T-helper 1 cell (primary cell): Measurements from ENCODE around the gene CYP4F8.
A peak's percentile ranks its signal among the peaks of the same experiment; 100 is the strongest.
"Not testable (repeated sequence)": the region's sequence is repeated elsewhere in the genome, so short reads cannot be mapped to it uniquely, and the experiment has no call there.

Experiments used
- DNase-seq, 5 donors: peaks; one replicate each; pipeline ENCODE4 v3.0.0-alpha.2; 2012 to 2020

The CYP4F8 gene

DNA sequence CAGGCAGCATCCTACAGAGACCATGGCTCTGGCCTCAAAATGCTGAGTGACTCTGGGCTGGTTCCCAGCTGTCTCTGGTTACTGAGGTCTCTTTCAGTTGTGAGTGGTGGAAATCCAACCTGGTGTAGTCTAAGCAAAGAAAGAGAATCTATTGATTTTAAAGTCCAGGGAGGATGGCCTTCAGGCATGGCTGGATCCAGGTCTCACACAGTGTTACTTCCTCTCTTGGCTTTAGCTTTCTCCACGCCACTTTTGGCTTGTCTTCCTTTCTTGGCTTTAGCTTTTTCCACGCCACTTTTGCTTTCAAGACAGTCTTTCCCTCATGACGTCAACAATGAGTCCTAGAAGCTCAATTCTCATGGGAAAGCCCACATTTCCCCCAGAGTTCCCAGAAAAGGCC is 29.8 kb downstream of the CYP4F8 start:
- DNase-seq = no peak

DNA sequence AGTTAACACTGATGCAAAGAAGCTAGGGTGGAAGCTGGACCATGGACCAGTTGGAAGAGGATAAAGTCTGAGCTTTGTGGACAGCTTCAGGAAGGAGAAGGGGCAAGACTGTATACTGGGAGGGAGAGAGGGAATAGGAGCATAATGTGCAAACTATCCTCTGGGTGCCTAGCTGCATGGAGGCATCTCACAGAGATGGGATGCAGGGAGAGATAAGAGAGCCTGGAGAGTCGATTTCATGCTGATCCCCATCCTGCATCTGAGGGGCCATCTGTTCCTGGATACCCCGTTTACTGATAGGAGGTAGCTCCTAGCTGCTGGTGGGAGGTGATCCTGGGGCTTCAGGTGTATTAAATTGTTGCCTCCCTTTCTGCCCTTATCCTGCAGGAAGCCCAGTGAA is 34.5 kb downstream of the CYP4F8 start:
- no peak for DNase-seq

DNA sequence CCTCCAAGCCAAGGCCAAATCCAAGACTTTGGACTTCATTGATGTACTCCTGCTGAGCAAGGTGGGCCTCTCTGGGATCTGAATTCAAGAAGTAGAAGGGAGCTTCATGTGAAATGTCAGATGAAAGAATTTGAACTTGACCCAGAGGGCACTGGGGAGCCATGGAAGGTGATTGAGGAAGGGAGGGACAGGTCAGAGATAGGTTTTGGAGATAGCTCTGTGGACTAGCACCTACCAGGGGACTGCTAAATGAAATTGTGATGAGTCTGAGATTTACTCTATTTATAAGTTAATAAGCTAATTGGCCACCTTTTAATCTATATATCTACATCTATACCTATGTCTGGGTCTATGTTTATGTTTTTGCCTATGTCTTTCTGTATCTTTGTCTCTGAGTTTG is 35.1 kb downstream of the CYP4F8 start:
- DNase-seq = not testable (repeated sequence)

DNA sequence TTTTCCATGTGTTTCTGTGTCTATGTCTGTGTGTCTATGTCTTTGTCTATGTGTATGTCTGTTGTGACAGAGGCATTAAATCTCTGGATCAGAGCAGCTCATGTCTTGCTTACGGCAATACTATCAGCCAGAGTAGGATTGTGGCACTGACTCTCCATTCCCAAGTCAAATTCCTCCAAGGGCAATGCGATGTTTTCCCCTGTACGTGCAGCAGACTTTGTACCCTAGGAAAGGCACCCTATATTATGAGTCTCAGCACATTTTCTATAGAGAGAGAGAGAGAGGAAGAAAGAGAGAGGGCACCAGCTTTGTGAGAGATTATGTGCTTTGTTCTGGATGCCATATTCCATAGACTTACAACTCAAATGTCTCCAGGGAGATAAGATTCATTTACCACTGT is 36.8 kb downstream of the CYP4F8 start:
- no peak for DNase-seq

DNA sequence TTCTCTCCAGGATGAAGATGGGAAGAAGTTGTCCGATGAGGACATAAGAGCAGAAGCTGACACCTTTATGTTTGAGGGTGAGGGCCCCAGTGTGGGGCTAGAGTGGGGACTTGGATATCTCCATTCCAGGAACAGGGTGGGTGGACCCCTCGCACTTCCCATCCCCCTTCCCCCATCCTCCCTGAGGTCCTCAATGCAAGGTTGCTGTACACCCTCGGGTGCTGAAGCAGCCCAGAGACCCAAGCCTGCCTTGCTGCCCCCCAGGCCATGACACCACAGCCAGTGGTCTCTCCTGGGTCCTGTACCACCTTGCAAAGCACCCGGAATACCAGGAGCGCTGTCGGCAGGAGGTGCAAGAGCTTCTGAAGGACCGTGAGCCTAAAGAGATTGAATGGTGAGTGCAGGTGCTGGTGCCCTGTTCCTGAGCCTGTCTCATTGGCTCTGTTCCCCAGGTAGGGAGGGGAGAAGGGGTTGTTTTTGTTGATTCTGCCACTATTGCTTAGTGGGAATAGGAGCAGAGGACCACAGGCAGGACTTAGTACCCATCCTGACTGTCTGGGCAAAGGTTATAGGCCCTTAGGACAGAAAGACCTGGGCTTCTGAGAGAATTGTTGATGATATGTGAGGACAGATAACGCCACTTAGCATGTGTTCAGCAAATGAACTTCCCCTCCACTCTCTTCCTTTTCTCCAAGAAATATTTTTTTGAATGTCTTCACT is 37.7 kb downstream of the CYP4F8 start:
- DNase-seq = no peak

DNA sequence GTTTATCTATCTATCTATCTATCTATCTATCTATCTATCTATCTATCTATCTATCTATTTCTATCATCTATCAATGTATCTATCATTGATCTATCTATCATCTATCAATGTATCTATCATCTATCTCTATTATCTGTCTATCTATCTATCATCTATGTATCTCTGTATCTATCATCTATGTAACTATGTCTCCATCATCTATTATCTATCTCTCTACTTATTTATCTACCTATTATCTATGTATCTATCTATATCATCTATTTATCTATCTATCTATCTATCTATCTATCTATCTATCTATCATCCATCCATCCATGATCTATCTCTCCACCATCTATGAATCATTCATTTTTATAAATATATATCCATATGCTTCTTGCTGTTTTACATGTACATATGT is 41.4 kb downstream of the CYP4F8 start:
- no peak for DNase-seq

DNA sequence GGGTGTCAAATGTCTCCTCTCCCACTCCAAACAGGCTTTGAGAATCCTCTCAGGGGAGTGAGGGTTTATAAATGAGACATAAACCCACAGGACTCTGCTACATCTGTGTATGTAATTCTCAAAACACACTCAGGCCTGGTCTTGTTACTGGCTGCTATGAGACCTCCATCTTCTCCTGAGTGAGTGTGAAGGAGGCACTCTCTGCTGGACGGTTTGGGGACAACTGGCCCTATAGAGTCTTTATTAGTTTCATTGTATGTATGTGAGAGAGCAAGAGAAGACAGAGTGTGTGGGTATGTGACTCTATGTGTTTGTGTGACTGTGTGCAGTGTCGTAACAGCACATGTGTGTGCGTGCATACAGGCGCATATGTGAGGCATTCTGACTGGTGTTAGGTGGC is 48.2 kb downstream of the CYP4F8 start:
- DNase-seq = no peak

DNA sequence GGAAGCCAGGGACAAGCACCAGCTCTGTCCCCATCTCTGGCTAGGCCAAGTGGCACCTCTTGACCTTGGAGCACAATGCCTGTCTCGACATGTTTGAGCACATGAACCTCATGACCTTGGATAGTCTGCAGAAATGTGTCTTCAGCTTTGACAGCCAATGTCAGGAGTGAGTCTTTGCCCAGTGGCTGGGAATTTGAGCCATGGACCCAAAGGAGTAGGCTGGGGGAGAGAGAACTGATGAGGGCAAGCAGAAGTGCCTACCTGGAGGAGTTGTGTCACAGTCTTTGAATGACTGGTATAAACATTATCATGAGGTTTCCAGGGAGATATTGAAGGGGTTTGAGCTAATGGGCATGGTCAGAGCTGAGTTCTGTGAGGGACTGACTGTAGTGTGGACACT is 51.2 kb downstream of the CYP4F8 start:
- no peak for DNase-seq

DNA sequence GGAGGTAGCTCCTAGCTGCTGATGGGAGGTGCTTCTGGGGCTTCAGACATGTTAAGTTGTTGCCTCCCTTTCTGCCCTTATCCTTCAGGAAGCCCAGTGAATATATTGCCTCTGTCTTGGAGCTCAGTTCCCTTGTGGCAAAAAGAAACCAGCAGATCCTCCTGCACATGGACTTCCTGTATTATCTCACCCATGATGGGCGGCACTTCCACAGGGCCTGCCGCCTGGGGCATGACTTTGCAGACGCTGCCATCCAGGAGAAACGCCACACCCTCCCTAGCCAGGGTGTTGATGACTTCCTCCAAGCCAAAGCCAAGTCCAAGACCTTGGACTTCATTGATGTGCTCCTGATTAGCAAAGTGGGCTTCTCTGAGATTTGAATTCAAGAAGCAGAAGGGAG is 51.9 kb downstream of the CYP4F8 start:
- DNase-seq = no peak

DNA sequence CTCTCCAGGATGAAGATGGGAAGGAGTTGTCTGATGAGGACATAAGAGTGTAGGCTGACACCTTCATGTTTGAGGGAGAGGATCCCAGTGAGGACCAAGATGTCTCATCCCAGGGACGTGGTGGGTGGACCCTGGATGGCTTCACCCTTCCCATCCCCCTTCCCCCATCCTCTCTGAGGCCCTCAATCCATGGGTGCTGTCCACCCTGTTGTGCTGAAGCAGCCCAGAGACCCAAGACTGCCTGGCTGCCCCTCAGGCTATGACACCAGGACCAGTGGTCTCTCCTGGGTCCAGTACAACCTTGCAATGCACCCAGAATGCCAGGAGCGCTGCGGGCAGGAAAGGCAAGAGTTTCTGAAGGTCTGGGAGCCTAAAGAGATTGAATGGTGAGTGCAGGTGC is 54.4 kb downstream of the CYP4F8 start:
- DNase-seq = no peak

DNA sequence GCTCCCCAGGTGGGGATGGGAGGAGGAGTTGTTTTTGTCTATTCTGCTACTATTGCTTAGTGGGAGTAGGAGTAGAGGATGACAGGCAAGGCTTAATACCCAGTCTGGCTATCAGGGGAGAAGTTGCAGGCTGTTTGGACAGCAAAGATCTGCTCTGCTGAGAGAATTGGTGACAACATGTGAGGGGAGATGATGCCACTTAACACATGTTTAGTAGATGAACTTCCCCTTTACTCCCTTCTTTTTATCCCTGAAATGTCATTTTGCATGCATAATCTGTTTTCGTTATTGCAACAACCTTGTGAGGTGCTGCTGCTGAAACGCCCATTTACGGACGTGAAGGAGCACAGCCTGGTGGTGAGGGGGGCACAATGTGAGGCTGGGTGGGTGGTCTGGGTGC is 54.9 kb downstream of the CYP4F8 start:
- no peak for DNase-seq

DNA sequence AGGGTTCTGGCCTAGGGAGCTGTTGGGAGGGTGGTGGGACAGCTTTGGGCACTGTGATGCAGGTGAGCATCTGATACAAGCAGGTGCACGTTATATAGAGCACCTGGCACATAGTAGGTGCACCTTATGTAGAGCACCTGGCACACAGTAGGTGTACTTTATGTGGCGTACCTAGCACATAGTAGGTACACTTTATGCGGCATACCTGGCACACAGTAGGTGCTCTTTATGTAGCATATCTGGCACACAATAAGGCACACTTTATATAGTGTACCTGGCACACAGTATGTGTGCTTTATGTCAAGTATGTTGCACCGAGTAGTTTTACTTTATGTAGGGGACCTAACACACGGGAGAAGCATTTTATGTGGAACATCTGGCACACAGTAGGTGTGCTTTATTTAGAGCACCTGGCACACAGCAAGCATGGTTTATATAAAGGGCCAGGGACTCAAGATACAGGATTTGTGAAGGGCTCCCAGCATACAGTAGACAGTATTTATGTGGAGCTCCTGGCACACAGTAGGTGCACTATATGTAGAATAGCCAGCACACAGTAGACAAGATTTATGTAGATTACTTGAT is 56.3 kb downstream of the CYP4F8 start:
- no peak for DNase-seq

DNA sequence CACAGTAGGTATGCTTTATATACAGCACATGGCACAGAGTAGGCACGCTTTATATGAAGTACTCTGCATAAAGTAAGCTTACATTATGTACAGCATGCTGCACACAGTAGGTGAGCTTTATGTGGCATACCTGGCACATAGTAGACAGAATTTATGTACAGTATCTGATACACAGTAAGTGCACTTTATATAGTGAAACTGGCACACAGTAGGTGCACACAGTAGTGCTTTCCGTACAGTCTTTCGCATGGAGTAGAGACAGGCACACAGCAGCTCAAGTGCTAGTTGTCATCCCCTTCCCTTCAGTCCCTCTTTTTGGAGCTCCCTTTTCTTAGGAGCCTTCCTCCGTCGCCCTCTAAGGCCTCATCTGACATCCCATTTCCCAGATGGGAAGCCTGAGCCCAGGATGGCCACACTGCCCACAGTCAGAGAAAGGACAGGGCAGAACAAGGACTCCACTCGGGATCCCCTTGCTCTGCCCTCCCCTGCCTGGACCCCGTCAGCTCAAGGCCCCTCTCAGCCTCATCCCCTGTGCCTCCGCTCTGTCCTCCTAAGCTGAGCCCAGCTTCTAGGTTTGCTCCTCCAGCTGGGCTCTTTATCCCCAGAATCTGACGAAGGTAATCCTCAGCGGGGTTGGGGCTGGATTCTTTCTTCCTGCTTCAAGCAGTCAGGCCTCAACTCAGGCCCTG is 57.0 kb downstream of the CYP4F8 start:
- no peak for DNase-seq

DNA sequence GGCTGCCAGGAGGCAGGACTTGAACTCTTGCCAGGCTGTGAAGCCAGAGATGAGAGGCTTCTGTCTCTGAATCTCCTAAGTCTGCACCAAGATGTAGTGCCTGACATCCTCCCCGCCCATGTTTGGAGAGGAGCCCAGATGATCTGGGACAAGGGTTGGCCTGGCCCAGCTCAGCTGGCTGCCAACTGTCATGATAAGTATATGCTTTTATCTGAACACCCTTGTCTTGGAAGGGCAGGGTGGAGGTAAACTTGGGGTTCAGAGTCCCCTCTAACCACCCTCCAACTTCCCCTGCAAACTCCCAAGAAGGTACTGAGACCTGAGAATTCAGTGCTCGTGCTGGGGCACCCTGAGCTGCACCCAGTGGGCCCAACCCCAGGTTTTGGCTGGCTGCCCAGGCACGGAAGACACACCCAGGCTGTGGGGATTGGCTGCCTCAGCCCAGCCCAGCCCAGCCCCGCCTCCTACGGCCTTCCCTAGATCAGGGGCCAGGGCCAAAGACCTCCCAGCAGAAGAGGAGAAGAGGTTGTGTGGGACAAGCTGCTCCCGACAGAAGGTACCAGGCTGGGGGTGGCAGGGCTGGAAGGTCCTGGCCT is 57.7 kb downstream of the CYP4F8 start, which contains the start of gene CYP4F12:
CYP4F12 (plus strand) TSS at position 508 of the 596 bp plus-strand sequence. CDS start 443 bp downstream, outside the sequence.
- DNase-seq = peak in 1 of 5 donors; percentile 3

DNA sequence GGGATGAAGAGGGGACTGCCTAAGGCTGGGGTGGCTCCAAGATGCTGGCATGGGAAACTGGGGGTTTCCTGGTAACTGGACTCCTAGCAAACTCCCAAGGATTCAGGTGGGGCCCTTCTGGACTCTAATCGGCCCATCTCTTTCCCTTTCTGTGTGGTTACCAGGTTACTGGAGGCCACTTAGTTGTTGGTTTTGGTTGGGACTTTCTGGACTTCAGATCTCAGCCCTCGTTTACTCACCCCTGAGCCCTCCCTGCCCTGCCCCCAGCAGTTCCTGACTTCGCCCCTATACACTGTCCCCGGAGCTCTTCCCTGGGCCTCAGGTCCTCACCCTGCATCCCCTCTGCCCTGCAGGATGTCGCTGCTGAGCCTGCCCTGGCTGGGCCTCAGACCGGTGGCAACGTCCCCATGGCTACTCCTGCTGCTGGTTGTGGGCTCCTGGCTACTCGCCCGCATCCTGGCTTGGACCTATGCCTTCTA is 58.2 kb downstream of the CYP4F8 start:
- DNase-seq = no peak

DNA sequence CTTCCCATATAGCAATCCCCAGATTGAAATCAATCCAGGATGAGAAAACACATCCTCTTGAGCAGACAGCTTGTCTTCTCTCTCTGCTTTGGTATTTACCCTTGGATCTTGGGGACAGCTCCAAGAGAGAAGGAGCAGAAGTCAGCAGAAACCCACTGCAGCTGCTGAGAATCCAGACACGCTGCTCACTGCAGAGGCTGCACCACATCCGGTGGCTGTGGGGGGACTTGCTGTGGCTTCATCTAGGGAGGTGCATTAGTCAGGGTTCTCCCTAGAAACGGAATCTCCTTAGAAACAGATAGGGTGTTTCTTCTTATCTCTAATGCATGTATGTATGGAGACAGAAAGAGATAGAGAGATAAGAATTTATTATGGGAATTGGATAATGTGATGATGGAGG is 60.5 kb downstream of the CYP4F8 start:
- no peak for DNase-seq

DNA sequence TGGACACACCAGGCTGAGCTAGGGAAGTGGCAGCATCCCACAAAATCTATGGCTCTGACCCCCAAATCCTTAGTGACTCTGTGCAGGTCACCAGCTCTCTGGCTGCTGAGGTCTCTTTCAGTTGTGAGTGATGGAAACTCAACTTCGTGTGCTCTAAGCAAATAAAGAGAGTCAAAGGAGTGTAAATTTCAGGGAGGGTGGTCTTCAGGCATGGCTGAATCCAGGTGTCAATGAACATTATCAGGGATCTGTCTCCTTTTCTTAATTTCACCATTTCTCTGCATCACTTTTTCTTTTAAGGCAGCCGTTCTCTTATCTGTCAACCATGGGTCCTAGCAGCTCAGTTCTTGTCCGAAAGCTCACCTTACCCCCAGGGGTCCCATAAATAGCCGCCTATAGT is 64.1 kb downstream of the CYP4F8 start:
- no peak for DNase-seq

DNA sequence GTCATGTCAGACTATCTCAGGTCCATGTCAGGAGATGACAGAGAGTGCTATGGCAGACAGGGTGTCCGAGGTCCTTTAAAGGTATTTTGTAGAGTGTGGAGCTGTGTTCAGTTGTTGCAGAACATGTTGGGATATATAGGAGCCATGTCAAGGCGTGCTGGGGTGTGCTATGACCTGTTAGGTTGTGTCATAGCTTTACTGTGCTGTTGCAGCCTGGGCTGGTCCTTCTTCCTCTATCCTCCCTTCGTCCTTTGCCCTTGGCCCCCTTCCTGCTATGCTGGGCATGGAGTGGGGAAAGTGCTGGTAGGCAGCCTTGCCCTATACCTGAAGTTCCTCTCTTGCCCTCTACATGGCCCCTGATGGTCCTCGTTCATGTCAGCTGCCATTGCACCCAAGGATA is 64.8 kb downstream of the CYP4F8 start:
- not testable (repeated sequence) for DNase-seq
